ENCODE data around the gene ARHGEF1.
"Not testable (repeated sequence)": the region's sequence is repeated elsewhere in the genome, so short reads cannot be mapped to it uniquely, and the experiment has no call there.

Gene ARHGEF1

DNA sequence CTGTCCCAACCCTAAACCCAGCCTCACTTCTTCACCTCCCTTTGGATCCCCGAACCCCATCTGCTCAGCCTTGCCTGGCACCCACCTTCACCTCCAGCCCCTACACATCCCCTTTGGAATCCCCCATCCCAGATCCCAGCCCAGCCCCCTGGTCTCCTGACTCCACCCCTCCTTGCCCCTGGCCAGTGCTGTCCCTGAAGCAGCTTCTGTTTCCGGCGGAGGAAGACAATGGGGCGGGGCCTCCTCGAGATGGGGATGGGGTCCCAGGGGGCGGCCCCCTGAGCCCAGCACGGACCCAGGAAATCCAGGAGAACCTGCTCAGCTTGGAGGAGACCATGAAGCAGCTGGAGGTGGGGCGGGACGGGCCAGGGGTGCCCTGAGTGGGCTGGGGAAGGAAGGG, 23.3 kb downstream of the ARHGEF1 start:
- no peak for DNase-seq

DNA sequence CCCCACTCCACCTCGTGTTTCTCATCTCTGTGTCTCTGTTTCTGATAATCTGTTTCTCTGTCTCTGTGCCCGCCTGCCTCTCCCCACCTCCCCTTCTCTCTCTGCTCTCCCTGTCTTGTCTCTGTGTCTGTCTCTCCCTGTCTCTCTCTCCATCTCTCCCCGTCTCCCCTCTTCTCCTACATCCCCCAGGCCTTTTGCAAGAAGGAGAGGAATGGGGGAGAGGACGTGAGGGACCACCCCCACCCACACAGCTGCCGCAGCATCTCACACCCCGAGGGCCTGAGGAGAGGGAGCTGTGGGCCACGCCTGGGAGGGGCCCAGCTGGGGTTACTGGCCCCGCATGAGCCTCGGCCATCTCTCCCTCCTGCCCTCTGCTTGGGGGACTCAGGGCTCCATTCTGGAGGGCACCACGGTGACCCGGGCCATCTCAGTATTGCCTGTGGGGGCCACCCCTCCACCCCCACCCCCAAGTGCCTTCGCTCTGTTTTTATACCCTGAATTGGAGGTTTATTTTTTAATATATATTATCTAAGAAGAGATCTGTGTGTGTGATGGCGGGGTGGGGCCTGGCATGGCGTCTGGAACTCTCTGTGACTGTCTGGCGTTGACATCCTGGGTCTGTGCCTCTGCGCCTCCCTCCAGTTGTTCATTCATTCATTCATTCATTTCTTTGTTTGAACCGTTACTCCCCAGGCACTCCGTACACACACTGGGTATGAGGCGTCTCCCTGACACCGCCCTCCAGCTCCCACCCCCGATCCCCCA, 24.1 kb downstream of the ARHGEF1 start:
- DNase-seq, result no peak

DNA sequence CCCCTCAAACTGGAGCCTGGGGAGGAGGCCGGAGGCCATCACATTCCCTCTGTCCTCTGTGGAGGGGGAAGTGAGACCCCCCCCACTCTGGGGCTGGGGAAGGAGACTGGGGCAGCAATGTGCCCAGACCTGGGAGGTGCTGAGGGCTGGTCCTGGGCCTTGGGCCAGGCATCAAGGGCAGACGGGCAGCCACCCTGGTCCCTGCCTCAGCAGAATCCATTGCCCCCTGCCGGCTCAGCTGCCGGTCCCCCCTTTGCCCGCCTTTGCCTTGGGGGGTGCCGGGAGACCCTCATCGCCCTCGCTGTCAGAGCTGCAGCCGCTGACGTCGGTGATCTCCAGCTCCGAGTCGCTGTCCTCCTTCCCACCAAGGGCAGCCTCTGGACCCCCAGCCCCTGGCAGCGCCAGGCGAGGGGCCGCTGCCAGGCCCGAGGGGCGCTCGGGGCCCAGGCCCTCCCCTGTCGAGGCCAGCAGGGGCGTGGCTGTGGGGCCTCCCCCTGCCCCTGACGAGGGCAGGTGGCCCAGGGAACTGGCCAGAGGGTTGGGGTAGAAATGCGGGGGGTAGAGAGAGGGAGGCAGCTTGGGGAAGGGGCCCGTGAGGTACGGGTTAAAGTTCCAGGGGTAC, 25.1 kb downstream of the ARHGEF1 start:
- no peak for DNase-seq

DNA sequence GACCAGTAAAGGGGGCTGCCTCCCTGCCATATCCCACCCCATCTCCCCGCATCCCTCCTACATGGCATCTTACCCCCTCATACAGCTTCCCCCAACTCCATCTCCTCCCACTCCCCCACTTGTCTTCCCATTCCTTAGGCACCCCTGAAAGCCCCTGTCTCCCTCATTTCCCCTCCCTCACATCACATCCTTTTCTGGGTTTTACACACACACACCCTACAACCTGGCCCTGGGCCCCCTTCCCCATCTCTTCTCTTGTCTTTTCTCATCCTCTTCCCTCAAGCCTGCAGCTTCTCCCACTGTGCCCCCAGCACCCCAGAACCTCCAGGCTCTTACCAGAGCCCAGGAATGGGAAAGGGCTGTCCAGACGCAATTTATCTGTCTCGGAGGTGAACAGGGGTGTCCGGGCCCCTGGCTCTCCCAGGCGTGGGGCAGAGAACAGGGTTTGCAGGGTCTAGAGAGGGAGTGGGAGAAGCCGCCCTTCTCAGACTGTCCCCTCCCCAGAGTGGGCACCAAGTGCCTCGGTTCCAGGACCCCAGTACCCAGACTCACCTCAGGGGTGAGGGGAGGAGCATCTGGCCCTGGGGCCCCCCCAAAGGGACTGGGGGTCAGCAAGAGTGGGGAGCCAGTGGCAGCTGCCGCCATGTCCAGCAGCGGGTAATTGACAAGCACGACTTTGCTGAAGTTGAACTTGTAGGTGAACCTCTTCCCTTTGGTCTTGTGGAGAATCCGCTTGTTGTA, 25.9 kb downstream of the ARHGEF1 start:
- no peak for DNase-seq

DNA sequence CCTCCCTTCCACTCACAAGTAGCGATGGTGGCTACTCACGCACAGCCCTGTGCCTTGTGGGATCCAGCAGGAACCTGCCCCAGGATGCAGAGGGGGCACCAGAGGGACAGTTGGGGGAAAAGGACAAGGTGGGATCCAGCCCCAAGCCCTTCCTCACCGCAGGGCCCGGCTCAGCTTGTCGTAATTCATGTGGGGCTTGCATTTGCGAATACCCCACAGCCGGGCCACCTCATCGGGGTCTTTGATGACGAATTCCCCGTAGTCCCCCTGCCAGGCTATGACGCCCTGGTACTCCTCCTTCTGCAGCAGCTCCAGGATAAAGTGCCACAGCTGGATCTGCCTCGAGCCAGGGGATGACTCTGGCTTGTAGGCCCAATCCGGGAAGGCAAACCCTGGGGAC, 26.7 kb downstream of the ARHGEF1 start:
- DNase-seq, result no peak

GRCh38 chr19:41910240-41910991, 27.4 kb downstream of the ARHGEF1 start:
- DNase-seq, result no peak

GRCh38 chr19:41910992-41911888, 28.3 kb downstream of the ARHGEF1 start:
- DNase-seq, result no peak

GRCh38 chr19:41911889-41912731, 29.1 kb downstream of the ARHGEF1 start:
- DNase-seq, result no peak

GRCh38 chr19:41912899-41913537, 30.0 kb downstream of the ARHGEF1 start:
- DNase-seq, result no peak

DNA sequence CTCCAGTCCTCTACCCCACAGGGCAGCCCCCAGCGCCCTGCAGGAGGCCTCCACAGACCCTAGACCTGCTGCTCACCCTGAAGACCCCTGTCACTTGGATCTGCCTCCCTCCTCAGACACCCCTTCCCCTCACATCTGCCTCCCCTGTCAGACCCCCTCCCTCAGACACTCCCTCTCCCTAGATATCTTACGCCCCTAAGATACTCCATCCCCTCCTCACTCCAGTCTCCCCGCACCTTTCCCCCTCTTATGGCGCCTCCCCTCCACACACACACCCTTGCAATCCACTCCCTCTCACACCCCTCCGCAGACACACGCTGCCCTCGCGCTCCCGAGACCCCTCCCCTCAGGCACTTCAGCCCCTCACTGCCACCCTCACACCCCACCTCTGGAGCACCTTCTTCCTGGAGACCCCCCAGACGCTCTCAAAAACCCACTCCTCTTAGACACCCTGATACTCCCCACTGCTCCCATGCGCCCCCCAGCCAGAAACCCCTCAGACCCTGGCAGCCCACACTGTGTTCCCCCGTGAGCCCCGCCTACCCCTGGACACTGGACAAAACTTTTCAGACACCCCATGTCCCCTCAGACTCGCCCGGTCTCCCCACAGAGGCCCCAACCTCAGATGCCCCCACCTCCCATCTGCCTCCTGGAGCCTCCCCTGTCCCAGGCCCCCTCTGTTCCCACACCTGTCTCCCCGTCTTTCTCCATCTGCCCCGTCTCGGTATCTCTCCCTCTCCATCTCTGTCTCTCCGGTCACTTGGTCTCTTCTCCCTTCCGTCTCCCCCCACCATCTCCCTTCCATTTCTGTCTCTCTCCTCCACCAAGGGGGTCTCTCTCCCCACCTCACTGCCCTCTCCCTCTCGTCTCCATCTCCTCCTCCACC, 30.8 kb downstream of the ARHGEF1 start:
- DNase-seq, result no peak

DNA sequence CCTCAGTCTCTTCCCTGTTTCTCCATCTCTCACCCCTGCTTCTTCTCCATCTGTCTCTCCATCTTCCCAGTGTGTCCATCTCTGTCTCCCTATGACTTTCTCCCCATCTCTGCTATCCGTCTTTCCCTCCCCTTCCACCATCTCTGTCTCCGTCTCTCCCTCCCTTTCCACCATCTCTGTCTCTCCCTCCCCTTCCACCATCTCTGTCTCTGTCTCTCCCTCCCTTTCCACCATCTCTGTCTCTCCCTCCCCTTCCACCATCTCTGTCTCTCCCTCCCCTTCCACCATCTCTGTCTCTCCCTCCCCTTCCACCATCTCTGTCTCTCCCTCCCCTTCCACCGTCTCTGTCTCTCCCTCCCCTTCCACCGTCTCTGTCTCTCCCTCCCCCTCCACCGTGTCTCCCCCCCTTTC, 31.4 kb downstream of the ARHGEF1 start:
- DNase-seq, result not testable (repeated sequence)

GRCh38 chr19:41915021-41915775, 32.2 kb downstream of the ARHGEF1 start:
- no peak for DNase-seq

DNA sequence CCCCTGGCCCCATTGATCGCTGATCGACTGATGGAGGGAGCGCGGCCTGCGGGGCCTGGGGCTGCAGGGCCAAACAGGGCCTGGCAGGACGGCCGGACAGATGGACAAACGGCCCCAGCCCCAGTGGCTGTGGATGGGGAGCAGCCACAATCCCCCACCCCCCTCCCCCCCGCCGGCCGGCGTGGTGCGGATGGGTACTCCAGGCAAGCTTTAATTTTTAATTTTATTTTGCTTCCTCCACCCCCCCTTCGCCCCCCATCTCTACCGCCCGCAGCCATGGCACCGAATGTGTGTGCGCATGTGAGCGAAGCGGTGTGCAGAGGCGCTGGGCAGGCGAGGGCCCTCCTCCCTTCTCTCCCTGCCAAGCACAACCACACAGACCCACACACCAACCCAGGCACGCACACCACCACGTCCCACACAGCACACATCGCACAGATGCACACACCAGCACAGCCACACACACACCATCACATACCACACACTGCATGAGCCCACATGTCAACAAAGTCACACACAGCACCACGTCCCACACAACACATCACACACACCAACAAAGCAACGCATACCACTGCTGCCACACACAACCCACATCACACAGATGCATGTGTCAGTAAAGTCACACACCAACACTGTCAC, 32.9 kb downstream of the ARHGEF1 start:
- DNase-seq, result no peak

- no peak for DNase-seq
Measured at GRCh38 chr19:41917676-41918075, 34.7 kb downstream of the ARHGEF1 start.

- no peak for DNase-seq
Measured at GRCh38 chr19:41918095-41918494, 35.1 kb downstream of the ARHGEF1 start.

GRCh38 chr19:41918653-41919244, 35.8 kb downstream of the ARHGEF1 start:
- DNase-seq, result no peak

- no peak for DNase-seq
Measured at GRCh38 chr19:41919948-41920712, 37.1 kb downstream of the ARHGEF1 start.

All from NCI-H2029 (cell line).